ENCODE results near the gene TMC2.

The TMC2 gene

DNA sequence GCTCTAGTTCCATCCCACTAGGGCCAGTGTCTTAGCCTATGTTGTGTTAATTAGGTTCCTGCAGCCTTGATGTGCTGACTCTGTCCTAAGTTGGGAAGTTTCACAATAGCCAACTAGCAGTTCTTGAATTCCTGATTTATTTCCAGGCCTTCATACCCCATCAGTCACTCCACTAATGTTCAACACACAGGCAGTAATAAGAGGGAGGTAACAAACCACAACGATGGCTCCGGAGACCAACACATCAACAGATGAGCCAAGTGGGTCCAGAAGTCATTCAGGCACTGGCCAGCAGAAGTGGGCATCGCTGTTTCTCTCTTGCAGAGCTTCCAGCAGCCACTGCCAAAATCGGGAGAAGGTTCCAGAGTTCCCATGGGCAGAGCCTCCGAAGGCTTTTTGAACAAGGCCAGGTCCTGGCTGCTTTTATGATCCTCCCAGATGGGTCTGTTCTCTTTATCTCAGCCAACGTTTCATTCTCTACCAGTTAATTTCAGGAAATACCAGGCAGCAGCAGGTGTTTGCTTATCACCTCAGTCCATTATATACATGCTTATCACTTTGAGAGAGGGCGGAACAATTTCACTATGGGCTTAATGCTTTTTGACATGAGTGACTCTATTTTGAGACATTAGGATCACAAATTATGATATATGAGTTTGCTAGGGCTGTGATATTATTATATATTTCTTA, 67.6 kb downstream of the TMC2 start:
- Histone ChIP-seq H3K4me1 (peaks cover 10% of the 10 kb centered on the region), H3K36me3 (no peaks in the 10 kb centered on the region), H3K4me3 (ENCODE audit: low read depth, low read length) (no peak overlapping the region), H3K27me3 (no peaks in the 10 kb centered on the region), H3K9me3 (no peaks in the 10 kb centered on the region)
- DNase-seq, result peak; percentile 56
- TF ChIP-seq, protein P1, sequence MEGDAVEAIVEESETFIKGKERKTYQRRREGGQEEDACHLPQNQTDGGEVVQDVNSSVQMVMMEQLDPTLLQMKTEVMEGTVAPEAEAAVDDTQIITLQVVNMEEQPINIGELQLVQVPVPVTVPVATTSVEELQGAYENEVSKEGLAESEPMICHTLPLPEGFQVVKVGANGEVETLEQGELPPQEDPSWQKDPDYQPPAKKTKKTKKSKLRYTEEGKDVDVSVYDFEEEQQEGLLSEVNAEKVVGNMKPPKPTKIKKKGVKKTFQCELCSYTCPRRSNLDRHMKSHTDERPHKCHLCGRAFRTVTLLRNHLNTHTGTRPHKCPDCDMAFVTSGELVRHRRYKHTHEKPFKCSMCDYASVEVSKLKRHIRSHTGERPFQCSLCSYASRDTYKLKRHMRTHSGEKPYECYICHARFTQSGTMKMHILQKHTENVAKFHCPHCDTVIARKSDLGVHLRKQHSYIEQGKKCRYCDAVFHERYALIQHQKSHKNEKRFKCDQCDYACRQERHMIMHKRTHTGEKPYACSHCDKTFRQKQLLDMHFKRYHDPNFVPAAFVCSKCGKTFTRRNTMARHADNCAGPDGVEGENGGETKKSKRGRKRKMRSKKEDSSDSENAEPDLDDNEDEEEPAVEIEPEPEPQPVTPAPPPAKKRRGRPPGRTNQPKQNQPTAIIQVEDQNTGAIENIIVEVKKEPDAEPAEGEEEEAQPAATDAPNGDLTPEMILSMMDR (IDR thresholded peaks at IDR 0.05; ENCODE audit: low read depth, low read length), result no peak

DNA sequence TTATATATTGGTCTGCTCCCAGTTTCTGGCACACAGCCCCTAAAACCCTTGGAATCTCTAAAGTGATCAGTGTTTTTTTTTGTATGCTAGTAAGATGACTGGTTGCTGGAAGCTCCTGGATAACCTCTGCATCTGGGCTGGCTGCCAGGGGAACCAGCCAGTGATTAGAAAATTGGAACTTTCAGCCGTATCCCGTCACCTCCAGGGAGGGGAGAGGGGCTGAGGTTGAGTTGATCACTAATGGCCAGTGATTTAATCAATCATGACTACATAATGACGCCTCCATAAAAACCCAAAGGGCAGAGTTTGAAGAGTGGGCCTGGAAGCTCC, 68.1 kb downstream of the TMC2 start:
- Histone ChIP-seq H3K27me3 (no peaks in the 10 kb centered on the region), H3K4me3 (ENCODE audit: low read depth, low read length) (no peak overlapping the region), H3K4me1 (peaks cover 10% of the 10 kb centered on the region), H3K36me3 (no peaks in the 10 kb centered on the region), H3K9me3 (no peaks in the 10 kb centered on the region)
- TF ChIP-seq, protein P1 (IDR thresholded peaks at IDR 0.05; ENCODE audit: low read depth, low read length), result no peak
- DNase-seq, result peak; percentile 70

DNA sequence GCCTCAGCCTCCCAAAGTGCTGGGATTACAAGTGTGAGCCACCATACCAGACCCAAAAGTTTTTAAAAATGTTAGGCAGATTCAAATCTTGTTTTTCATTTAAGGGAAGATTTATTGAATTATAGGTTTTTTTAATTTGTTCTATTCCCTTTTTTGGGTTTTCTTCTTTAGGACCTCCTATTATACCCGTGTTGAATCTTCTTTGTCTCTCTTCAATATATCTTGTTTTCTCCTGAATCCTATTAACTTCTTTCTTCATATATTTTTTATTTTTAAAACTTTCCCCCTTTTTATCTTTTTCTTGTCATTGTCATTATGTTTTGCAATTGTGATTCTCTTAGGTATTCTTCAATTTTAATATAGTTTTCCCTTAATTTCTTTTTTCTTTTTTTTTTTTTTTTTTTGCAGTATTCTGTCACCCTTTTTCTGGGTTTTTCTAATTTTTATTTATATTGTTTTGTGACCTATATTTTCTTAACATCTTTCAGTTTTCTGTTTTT, 70.2 kb downstream of the TMC2 start:
- no peak overlapping the region for H3K4me3 ChIP-seq (ENCODE audit: low read depth, low read length)
- DNase-seq, result no peak
- H3K27me3 ChIP-seq, result no peaks in the 10 kb centered on the region
- no peaks in the 10 kb centered on the region for H3K9me3 ChIP-seq
- TF ChIP-seq, protein P1 (IDR thresholded peaks at IDR 0.05; ENCODE audit: low read depth, low read length), result no peak
- no peaks in the 10 kb centered on the region for H3K36me3 ChIP-seq
- peaks cover 10% of the 10 kb centered on the region for H3K4me1 ChIP-seq

DNA sequence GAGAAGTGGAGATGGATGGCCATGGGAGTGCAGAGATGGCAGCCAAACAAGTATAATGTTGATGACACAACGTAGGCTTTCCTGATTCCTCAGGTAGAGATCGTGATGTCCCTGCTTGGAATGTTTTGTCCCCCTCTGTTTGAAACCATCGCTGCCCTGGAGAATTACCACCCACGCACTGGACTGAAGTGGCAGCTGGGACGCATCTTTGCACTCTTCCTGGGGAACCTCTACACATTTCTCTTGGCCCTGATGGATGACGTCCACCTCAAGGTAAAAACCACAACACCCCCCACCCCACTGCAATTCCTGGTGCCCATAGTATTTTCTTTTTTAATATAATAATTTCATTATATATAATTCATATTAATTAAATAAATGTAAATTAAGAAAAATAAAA, 74.0 kb downstream of the TMC2 start:
- H3K9me3 ChIP-seq, result no peaks in the 10 kb centered on the region
- TF ChIP-seq, protein P1 (IDR thresholded peaks at IDR 0.05; ENCODE audit: low read depth, low read length), result no peak
- DNase-seq, result no peak
- no peaks in the 10 kb centered on the region for H3K36me3 ChIP-seq
- no peaks in the 10 kb centered on the region for H3K4me1 ChIP-seq
- H3K27me3 ChIP-seq, result no peaks in the 10 kb centered on the region
- no peak overlapping the region for H3K4me3 ChIP-seq (ENCODE audit: low read depth, low read length)

DNA sequence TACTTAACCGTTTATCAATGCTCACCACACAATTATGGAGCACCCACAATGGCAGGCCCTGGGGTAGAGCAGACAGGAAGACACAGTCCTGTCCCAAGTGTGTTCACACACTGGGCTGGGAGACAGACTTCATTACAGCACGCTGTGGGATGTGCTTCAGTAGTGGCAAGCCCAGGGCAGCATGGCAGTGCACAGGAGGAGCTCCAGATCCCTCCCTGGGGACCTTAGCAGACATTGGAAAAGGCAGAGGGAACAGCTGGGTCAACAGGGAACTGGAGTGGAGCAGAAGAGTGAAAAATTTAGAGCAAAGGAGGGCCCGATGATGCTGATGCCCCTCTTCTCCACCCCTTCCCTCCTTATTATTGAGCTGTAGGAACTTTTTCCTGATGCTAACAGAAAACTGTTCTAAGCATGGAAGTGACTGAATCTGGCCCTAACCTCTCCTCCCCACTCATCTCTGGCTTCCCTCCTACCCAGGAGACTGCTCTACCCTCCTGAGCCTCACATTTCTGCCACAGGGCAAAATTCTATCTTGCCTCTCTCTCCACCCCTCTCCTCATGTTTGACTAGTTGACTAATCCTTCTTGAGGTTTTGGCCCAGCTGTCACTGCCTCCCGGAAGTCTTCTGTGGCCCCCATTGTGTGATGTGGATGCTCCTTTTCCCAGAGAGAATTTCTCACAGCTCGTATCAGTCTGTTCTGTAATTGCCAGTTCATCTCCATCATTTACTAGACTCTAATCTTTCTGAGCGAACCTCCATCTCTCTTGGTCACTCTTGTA, 74.8 kb downstream of the TMC2 start:
- peak; percentile 77 for DNase-seq
- H3K4me3 ChIP-seq (ENCODE audit: low read depth, low read length), result no peak overlapping the region
- H3K36me3 ChIP-seq, result no peaks in the 10 kb centered on the region
- no peaks in the 10 kb centered on the region for H3K4me1 ChIP-seq
- TF ChIP-seq, protein P1 (IDR thresholded peaks at IDR 0.05; ENCODE audit: low read depth, low read length), result no peak
- no peaks in the 10 kb centered on the region for H3K9me3 ChIP-seq
- no peaks in the 10 kb centered on the region for H3K27me3 ChIP-seq

DNA sequence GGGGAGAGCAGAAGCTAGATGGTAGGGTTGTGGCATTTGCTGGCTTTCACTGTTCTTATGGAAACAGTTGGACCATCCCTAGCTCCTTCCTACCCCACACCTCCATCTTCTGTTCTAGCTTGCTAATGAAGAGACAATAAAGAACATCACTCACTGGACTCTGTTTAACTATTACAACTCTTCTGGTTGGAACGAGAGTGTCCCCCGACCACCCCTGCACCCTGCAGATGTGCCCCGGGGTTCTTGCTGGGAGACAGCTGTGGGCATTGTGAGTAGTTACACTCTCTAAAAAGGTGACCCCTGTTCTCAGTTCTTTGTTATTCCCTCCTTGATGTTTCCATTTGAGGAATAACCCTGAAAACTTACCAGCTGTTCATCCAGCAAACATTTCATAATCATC, 75.7 kb downstream of the TMC2 start:
- TF ChIP-seq, protein P1 (IDR thresholded peaks at IDR 0.05; ENCODE audit: low read depth, low read length), result no peak
- Histone ChIP-seq H3K36me3 (no peaks in the 10 kb centered on the region), H3K9me3 (no peaks in the 10 kb centered on the region), H3K4me3 (ENCODE audit: low read depth, low read length) (no peak overlapping the region), H3K27me3 (no peaks in the 10 kb centered on the region), H3K4me1 (no peaks in the 10 kb centered on the region)
- DNase-seq, result no peak

Data from BE2C (cell line).